Retinal pigment epithelial cell (primary cell): Measurements from ENCODE around the gene SYF2.

Experiments used
- DNase-seq: peaks from one replicate; pipeline ENCODE4 v3.0.0-alpha.2; 2010; ENCODE audit warnings: low read depth
- H3K4me3 ChIP-seq: 2 replicates; pipeline ENCODE4 v1.5.1; 2011; ENCODE audit warnings: mild to moderate bottlenecking, low read length, control low read depth, moderate library complexity
- TF ChIP-seq, protein P1 (sequence below): conservative IDR thresholded peaks from 2 replicates; pipeline ENCODE4 v1.5.1; 2011; ENCODE audit warnings: low read depth, low read length, control low read depth, inconsistent platforms

The SYF2 gene

DNA sequence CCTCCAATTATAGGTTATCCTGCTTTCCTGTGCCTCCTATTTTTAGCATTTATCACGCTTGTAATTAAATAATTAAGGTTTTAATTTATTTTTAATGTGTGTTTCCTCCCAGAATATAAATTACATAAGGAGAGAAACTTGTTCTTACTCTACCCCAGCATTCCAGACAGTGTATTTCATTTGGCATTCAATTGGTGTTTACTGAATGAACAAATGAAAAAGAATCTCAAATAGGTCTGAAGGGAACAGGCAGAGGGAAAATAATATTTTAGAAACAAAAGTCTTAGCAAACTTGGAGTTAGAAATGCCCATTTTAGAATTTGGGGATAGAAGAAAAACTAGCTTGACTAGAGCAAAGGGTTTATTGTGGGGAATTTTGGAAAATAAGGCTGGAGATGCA lies 24.9 kb upstream of the SYF2 start:
- H3K4me3 ChIP-seq, result no peak overlapping the region
- no peak for DNase-seq
- TF ChIP-seq, protein P1, sequence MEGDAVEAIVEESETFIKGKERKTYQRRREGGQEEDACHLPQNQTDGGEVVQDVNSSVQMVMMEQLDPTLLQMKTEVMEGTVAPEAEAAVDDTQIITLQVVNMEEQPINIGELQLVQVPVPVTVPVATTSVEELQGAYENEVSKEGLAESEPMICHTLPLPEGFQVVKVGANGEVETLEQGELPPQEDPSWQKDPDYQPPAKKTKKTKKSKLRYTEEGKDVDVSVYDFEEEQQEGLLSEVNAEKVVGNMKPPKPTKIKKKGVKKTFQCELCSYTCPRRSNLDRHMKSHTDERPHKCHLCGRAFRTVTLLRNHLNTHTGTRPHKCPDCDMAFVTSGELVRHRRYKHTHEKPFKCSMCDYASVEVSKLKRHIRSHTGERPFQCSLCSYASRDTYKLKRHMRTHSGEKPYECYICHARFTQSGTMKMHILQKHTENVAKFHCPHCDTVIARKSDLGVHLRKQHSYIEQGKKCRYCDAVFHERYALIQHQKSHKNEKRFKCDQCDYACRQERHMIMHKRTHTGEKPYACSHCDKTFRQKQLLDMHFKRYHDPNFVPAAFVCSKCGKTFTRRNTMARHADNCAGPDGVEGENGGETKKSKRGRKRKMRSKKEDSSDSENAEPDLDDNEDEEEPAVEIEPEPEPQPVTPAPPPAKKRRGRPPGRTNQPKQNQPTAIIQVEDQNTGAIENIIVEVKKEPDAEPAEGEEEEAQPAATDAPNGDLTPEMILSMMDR, result no peak

DNA sequence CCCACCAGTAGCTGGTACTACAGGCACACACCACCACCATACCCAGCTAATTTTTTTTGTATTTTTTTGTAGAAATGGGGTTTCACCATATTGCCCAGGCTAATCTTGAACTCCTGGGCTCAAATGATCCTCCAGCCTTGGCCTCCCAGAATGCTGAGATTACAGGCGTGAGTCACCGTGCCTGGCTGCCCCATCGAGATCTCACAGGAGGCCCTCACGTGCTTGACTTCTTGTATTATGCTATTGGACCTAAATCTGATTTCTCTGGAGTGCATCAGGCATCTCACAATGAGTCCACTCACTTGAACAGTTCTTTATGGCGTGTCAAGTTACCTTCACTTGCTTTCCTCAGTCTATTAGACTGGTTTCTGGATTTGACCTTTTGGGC lies 24.3 kb upstream of the SYF2 start:
- TF ChIP-seq, protein P1, result no peak
- no peak for DNase-seq
- no peak overlapping the region for H3K4me3 ChIP-seq

DNA sequence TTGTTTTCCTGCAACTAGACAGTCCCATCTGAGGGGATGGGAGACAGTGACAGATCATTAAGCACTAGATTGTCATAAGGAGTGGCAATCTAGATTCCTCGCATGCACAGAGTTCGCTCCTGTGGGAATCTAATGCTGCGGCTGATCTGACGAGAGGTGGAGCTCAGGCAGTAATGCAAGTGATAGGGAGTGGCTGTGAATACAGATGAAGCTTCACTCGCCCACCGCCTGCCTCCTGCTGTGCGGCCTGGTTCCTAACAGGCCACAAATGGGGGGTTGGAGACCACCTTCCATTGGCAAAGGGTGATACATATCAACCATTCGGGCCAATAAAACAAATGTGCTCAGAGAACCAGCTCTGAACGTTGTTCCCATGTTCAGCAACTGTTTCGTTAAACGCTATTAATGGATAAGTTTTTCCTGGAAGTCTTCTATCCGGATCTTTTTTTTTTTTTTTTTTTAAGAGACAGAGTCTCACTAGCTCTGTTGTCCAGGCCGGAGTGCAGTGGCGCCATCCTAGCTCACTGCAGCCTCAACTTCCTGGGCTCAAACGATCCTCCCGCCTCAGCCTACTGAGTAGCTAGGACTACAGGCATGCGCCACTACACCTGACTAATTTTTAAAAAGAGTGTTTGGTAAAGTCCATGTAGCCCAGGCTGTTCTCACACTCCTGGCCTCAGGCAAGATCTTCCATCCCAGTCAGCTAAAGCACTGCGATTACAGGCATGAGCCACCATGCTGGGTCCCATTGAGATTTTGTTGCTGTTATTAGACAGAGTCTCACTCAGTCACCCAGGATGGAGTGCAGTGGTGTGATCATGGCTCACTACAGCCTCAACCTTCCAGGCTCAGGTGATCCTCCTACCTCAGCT lies 23.6 kb upstream of the SYF2 start:
- DNase-seq, result no peak
- H3K4me3 ChIP-seq, result no peak overlapping the region
- TF ChIP-seq, protein P1, result no peak

DNA sequence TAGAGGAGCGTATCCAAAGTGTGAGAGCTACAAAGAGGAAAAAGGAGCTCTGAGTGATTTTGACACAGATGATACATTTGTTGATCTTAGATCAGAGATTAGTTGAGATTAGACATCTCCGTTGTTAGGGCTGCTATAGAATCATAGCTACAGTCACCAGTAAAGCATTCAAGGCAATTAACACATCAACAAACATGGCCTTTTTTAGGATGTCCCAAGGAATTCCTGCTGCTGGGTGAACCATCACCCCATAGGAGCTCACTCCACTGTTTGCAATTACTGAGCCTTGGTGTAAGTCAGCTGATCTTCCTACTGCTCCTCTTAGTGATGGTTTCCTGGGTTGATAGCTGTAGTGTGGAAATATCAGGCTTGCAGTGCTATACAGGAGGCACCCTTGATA lies 21.6 kb upstream of the SYF2 start:
- TF ChIP-seq, protein P1, result no peak
- H3K4me3 ChIP-seq, result no peak overlapping the region
- no peak for DNase-seq

DNA sequence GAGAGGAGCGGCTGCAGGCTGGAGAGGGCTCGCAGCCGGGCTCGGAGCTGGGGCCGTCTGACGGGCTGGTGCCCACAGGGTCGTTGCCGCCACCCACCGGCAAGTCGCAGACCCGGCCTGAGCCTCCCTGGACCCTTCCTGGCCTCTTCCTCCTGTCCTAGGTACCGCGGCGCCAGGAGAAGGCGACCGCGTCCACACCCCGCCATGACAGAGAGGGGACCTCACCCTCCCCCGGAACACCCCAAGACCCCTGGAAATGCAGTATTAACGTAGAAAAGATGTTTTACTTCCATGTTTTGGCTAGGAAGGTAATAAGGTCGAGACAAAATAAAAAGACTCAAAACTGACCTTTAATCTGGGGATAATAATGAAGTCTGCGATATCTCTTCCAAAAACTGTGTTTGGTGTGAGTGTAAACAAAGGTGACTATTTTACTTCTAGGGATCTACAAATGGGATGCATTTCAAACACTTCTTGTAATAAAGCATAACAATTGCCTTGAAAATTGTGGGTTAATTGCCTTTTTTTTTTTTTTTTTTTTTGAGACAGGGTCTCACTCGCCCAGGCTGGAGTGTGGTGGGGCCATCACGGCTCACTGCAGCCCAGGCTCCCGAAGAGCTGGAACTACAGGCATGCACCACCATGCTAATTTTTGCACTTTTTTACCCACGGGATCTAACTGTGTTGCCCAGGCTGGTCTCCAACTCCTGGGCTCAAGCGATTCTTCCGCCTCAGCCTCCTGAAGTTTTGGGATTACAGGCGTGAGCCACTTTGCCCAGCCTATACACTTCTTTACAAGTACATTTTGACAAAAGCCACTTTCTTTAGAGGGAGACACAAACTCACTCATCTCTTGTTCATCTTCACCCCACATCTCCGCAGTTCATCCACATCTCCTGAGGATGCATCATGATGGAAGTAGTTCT lies 15.8 kb upstream of the SYF2 start:
- TF ChIP-seq, protein P1, result peak; percentile 34
- peak overlapping the region; percentile 99 for H3K4me3 ChIP-seq

DNA sequence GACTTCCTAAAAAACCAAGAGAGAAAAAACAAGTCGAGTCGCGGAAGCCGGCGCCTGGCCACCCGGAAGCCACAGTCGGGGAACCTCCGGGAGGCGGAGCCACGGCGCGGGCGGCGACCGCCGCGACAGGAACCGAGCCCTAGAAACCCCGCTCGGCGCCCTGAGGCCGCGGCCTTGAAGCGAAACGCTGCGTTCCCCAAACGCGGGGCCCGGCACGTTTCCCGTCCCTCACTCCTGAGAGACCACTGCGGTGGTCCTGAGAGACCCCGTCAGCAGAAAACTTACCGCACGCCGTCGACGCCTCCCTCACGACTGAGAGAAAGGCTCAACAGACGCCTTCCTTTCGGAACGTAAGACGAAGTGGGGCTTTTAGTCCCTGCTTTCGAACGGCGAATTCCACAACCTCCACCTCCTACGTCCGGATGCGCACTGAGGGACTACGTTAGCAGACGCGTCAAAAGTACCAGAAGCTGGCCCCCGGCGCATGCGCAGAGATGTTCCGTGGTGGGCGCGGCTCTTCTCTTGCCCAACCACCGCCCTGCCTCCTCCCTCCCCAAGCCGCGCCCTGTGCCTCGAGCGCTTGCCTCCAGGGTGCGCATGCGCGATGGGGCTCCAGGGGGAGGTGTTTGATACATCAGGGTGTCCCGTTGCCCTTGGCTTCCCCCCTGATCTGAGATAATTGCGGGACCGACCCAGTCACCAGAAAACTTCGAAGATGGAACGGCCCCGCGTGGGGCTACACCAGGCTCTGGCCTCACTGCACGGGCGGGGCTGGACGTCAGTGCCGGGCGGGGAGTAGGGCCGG lies 14.9 kb upstream of the SYF2 start, which contains the start of gene RSRP1:
Gene RSRP1 (minus strand): TSS at position 431 of the 805 bp plus-strand sequence. CDS start 491 bp downstream, outside the sequence.
- TF ChIP-seq, protein P1, result no peak
- peak within 1 kb of the TSS; percentile 99 for H3K4me3 ChIP-seq
- peak; percentile 79 for DNase-seq

More for the DNA sequence above, 15.8 kb upstream of the SYF2 start:
- DNase-seq, result no peak
